ENCODE data around the gene INSYN2A. TPM values are rescaled to one million over a fixed set of nuclear protein-coding genes. Genes with fewer than 3 reads are reported as not detected.

The INSYN2A gene
- total RNA-seq, 4 donors from 2014 or later, result 0.19 to 0.48 TPM; not detected in 2

DNA sequence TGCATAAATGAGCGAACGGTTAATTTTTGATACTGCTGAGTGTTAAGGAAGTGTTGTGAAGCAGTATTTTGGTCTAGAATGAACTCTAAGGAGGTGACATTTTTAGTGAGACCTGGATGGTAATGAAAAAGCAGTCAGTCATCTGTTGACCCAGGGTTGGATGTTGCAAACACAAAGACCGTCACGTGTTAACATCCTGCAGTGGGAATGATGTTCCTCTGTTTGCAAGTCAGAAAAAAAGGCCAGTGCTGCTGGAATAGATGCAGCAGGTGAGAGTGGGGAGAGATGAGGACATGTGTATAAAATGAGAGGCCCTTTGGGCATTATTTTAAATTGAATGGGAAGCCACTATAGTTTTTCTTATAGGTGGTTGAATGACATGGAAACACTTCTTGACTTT is 39.3 kb downstream of the INSYN2A start:
- TF ChIP-seq CTCF (IDR thresholded peaks at IDR 0.05), result no peak
- ATAC-seq (ENCODE audit: low FRiP score) (no peak), DNase-seq (ENCODE audit: low spot score) (no peak)

DNA sequence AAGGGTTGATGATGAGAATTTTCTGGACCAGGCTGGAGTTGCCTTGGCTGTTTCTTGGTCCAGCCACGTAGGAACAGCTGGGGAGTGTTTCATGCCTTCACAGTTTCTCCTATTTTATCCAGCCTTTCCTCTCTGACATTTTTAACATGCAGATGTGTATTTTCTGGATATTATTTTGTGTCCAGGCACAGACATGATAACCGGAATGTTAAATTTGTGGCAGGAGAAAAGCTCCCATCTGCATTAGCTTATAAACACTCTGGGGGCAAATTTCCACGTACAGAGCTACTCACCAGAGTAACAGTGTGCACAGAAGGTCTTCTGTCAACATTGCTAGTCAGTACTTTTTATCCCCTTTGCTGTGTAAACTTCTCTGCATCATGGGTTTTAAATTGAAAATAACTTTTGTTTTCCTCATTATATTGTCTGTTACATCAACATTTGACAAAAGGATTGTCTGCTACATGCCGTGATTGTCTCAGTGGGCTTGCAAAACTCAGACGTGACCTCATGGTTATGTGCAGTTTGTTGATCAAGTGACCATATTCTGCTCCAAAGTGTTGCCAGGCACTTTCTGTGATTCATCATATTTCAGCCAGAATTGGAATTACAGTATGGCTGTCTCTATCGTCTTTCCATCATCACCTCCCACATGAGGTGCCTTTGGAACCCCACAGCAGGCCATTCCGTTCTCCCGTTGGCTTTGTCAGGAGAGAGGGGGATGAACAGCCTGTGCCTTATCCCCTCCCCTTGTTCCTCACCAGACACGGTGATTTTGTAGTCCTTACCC is 41.4 kb downstream of the INSYN2A start:
- ATAC-seq (ENCODE audit: low FRiP score) (no peak), DNase-seq (ENCODE audit: low spot score) (no peak)
- no peak for TF ChIP-seq CTCF (IDR thresholded peaks at IDR 0.05)

GRCh38 chr10:127153181-127153580 is 43.2 kb downstream of the INSYN2A start:
- ATAC-seq (ENCODE audit: low FRiP score), result no peak
- no peak for TF ChIP-seq CTCF (IDR thresholded peaks at IDR 0.05)
- no peak for DNase-seq (ENCODE audit: low spot score)

DNA sequence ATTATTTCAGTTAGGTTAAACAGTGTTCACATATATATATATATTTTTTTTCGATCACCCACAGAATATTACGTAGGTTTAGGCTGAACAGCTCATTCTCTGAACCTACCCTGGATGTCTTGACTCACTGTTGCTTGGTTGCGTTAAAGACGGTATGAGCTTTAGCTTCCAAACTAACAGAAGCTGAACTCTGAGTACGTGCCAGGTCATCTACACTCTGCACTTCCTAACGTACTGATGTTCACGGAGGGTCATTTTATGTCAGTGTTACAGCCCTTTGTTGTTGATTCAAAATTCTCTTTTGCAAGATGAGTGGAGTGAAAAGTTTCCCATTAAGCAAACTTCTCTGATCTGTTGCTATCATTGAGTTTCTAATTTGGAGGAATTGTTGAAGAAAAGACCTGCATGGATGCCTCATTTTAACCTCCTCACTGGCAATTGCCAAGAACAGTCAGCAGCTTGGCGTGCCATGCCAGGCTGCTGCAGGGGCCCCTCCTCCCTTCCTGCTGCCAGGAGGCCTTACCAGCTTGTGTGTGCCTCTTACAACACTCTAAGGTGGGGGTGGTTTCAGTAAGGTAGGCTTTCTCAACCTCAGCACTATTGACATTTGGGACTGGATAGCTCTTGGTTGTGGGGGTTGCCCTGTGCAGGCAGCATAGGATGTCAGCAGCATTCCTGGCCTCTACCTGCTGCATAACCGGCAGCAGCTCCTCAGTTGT is 44.3 kb downstream of the INSYN2A start:
- DNase-seq (ENCODE audit: low spot score), result no peak

DNA sequence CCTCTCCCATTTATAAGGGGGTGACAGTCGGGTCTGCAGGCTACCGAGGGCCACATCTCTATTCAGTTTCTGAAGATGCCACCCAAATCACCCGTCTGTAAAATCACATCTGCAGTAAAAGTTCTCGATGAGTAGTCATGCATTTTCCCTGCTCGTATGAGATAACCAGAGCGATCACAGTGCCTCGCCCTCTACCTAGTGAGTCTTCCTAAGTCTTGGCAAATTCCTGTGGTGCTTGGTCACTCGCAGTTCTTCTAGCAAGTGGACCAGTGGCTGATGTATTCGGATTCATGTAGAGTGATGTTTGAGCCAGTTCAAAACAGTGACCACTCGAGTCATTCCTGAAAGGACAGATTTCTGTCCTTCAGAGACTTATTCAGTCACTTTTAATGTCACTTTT is 44.9 kb downstream of the INSYN2A start:
- ATAC-seq (ENCODE audit: low FRiP score) (no peak), DNase-seq (ENCODE audit: low spot score) (no peak)
- no peak for TF ChIP-seq CTCF (IDR thresholded peaks at IDR 0.05)

More for the DNA sequence above, 44.3 kb downstream of the INSYN2A start:
- ATAC-seq (ENCODE audit: low FRiP score), result no peak
- TF ChIP-seq CTCF (IDR thresholded peaks at IDR 0.05), result no peak

DNA sequence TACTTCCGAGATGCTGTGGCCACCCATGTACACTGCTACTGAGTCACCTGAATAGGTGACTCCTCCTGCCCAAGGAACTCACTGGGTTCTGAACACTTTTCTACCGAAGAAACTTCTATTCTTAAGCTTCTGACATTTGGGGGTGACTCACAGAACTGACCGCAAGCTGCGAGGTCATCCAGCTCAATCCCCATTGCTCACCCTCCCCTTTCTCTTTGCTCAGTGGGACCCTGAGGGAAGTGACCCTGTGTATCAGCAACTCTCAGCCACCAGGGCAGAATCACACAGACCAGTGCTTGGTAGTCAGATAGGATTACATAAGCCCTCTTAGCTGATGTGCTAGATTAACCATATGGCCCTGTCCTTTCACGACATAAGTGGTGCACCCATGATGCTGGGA is 46.3 kb downstream of the INSYN2A start:
- DNase-seq (ENCODE audit: low spot score), result no peak
- TF ChIP-seq CTCF (IDR thresholded peaks at IDR 0.05), result no peak
- ATAC-seq (ENCODE audit: low FRiP score), result no peak
